UCSD-AML1 (cell line): ENCODE measurements around the gene RAB36.
A peak's percentile ranks its signal among the peaks of the same experiment; 100 is the strongest.

ENCODE experiments used
- DNase-seq: peaks from one replicate; lab custom pipeline; 2025; ENCODE audit not compliant: unreplicated experiment; lab: John Stamatoyannopoulos, UW

Gene RAB36, protein sequence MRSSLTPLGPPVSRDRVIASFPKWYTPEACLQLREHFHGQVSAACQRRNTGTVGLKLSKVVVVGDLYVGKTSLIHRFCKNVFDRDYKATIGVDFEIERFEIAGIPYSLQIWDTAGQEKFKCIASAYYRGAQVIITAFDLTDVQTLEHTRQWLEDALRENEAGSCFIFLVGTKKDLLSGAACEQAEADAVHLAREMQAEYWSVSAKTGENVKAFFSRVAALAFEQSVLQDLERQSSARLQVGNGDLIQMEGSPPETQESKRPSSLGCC

DNA sequence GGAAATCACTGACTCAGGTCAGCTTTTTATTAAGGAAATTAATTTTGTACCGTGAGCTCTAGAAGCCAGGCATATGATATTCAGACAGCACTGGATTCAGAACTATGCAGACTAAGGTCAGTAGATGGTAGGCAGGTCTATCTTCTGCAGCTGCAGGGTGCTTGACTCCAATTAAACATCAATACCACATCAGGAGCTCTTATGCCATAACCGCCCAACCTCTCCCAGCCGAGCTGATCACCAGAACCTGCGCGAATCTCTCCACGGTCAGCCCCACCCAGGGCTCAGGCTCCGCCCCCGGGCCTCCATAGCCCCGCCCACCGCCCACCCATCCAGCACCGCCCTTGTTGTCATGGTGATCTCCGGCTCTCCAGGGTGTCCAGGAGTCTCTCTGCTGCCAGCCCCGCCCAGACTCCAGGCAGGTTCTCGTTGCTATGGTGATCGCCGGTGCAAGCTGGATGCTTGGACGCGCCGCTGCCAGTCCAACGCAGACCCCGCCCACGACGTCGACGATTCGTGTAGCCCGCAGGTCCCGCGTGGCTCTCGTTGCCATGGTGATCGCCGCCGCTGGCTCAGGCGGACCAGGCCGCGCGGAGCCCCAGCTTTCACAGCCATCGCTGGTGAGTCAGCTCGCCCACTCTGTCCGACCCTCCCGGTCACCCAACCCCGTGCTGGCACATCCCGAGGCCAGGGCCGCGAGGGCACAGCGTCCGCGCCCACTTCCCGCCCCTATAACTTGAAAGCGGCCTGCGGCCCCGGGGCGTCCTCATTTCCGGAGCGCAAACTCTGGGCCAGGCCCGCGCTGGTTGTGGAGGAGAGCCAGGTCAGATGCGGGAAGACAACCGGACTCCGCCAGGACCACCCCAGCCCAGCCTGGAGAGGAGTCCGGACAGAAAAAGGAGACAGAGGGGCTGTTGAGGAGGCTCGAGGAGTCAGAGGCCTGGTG, at the start of gene RAB36:
TSS of gene RAB36 (plus strand) at position 546 of the 946 bp plus-strand sequence. CDS start 1,140 bp downstream, outside the sequence.
- no peak for DNase-seq

DNA sequence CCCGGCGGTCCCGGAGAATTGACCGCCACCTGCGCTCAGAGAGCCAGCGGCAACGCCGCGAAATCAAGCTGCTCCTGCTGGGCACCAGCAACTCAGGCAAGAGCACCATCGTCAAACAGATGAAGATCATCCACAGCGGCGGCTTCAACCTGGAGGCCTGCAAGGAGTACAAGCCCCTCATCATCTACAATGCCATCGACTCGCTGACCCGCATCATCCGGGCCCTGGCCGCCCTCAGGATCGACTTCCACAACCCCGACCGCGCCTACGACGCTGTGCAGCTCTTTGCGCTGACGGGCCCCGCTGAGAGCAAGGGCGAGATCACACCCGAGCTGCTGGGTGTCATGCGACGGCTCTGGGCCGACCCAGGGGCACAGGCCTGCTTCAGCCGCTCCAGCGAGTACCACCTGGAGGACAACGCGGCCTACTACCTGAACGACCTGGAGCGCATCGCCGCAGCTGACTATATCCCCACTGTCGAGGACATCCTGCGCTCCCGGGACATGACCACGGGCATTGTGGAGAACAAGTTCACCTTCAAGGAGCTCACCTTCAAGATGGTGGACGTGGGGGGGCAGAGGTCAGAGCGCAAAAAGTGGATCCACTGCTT, 49.4 kb upstream of the RAB36 start:
- DNase-seq, result no peak

DNA sequence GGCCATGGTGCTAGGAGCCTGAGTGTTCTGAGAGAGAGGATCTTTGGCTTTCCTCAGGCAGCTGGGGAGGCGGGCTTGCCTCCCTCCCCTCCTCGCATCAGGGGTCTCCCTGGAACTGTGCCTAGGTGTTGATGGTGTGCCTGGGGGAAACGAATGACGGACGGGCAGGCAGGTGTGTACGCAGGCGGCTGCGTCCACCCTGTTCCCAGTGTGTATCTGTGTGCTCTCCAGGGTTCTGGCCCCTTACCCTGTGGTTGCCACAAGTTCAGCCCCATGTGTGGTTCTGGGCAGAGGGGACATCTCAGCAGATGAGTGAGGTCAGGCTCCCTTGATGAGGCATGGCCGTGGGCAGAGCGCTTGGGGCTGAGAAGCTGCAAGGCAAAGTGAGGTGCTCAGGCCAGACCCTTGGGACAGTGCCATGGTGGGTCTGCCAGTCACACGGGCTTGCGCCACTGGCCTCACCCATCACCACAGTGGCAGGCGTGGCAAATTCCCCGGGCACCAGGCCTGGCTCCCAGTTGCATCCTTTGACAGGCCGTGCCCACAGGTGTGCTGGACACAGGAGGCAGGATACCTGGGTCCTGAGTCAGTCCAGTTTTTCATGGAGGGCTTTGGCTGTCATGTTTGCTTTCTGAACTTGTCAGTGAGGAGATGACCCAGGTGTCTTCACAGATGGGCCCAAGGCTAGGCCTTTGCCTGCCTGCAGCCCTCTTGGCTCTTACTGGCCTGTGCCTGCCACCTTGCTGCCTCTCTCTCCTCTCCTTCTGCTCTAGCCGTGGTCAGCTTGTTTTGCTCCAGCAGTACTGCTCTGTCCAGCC, 47.7 kb upstream of the RAB36 start:
- no peak for DNase-seq

DNA sequence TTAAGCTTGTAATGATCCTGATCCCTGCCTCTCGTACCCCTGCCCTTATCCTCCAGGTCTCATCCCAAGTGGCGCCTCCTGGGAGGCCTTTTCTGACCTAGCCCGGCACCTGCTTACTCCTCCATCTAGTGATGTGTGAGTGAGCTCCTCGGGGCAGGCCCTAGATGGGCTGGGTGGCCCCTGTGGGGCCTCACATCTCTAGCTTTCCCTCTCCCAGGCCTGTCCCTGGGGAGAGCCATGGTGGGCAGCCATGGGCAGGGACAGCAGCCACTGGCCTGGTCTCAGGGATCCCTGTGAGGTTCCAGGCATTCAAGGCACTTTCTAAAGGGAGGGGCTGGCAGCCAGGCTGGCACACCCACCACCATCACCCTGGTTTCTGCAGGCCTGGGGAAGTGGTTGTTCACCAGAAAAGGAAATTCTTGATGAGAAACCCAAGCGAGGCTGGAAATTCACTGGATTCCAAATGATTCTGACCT, 47.0 kb upstream of the RAB36 start:
- no peak for DNase-seq

DNA sequence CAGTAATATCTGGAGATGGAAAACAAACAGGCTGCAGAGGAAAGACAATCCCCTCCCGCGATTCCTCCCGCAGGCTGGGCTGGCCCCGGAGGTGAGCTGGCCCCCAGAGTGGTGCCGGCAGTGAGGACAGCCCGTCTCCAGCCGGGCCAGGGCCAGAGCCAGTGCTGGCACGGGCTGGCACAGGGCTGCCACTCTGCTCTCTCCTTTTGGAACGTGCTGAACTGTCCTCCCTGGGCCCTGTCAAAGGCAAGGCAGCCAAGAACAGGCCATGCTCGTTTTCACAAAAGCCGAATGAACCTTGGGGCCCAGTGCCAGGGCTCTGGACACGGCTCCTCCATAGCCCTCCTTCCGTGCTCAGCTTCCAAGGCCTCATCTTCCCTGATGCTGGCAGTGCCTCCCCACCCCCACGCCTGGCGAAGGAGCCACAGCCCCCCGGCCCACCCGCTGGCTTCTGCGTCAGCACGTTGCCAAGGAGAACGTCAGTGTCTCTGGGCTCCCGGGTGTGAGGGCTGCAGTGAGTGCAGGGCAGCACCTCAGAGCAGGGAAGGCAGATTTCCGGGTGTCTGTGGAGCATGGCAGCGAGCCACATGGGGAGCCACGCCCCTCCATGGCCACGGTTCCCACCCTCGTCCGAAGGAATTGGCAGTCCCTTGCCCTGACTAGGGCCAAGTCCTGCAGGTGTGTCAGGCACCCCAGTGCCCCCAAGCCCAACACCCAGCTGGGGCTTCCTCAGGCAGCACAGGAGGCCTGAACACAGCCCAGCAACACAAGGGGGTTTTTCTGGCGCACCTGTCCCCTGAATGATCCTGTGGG, 46.4 kb upstream of the RAB36 start:
- DNase-seq, result no peak

DNA sequence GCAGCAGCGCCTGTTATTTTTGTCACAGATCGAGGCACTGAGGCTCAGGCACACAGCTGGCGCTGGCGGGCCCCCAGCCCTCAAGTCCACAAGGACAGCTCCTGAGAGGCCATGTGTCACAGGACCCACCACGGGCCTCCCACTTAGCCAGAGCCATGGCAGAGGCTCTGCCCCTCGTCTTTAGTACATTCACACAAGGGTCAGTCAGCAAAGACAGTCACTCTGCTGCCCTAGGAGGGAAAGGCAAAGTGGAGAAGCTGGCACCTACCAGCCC, 45.8 kb upstream of the RAB36 start:
- no peak for DNase-seq

DNA sequence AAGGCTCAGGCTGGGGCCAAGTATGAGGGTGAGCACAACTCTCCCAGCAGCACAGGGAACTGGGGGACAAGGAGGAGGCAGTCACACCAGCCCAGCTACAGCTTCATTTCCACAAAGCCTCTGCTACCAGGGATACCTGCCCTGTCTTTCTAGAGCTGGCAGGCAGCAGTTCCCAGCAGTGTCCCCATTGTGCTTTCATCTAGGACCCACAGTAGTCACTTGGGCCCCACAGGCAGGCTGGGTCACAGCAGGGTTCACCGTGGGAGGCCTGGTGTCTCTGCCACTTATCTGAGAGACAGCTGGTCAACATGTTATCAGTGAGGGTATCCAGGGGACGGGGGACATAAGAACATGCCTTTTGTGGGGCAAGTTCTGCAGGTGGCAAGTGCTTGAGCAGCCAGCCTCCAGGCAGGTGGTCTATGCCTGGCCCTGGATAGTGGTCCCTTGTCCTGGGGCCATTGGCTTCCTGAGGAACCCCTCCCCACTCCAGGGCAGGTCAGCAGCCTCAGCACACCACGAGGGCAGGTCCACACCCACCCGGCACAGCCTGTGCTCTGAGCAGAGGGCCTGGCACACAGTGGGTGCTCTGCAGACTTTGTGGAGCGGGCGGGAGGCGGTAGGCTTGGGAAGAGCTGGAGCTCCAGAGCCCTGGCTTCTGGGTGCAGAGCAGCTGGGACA, 45.0 kb upstream of the RAB36 start:
- no peak for DNase-seq

DNA sequence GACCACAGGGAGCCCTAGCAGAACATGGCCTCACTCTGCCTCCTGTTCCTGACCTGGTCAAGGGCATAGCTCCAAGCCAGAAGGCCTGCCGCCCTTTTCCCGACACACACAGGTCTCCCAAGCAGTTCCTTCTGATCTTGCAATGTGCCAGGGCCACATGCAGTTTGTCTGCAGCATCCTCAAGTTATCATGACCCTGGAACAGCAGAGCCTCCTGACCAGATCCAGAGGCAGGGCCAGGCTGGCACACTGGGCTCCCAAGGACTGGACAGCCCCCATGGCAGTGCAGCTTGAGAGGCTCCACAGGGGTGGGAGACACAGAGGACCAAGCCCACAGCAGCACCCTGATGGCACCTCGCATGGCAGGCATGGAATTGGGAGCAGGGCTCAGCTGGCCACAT, 43.8 kb upstream of the RAB36 start:
- no peak for DNase-seq

DNA sequence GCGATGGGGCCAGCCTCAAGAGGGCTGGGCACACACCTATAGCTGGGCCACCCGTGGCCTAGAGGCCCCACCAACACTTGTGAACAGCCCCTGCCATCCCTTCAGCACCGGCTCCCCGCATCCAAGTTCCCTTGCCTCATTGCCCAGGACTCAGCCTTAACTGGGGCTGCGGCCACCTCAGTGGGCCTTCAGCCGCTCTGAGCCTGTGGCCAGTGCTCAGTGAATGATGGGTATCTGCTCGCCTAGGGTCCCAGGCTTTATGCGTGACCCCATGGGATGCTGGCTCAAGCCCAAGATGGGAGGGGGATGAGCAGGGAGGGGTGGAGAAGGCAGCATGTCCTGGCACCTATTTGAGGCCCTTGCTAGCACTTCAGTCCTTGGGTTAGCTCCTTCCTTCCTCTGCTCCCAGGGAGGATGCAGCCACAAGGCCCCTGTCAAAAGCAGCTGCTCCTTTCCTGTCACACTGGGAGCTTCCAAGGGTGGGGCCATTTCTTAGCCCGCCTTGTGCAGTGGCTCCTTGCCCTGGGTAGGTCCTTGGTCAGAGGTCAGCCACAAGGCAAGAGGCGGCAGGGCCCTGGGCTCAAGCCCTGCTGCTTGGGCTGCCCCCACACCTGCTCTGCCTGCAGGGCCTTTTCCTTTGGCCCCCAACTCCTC, 43.1 kb upstream of the RAB36 start:
- DNase-seq, result peak; percentile 23

DNA sequence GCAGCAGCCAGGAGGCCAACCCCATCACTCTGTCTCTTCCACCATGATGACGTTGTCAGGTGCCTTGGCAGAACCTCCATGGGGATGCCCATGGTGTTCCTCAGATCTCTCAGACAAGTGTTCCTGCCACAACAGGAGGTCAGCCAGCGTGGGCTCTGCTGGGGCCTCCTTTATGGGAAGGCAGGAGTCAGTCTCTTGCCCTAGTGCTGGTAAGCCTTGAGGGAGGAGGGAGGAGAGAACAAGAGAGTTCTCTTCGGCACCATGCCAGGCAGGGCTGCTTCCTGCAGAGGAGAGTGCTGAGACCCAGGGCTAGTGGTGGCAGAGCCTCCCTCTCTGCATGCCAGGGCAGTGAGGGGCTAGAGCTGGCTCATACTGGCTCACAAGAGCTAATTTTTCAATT, 42.5 kb upstream of the RAB36 start:
- no peak for DNase-seq

DNA sequence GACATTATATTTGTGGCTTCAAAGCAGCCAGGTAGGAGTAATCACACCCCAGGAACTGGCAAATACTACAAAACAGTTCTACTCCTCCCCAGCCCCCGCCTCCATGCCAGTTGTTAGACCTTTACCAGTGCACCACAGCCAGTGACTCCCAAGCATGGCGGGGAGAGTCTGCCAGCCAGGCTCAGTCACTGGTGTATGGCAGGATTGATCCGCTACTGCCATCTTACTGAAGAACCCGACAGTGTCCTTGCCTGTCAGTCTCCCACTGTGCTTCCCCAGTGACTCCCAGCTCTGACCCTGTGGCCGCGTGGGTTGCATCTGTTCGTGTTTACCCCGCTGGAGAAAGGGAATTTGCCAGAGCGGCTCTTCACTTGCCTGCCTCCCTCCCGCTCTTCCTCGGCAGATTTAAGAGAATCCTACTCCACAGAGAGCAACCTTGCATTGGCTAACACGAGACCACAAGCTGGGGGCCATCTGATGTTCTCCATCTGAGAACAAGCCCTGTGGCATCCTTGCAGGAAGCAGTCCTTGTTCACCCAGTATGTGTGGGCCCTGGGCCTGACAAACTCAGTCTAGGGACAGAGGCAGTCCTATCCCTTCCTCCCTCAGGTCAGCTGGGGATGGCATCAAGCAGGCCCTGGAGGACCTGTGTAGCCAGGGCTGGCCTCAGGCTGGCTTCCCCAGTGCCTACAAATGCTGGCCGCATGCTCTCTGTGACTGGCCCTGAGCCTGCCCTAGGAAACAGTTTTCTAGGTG, 41.9 kb upstream of the RAB36 start:
- no peak for DNase-seq

DNA sequence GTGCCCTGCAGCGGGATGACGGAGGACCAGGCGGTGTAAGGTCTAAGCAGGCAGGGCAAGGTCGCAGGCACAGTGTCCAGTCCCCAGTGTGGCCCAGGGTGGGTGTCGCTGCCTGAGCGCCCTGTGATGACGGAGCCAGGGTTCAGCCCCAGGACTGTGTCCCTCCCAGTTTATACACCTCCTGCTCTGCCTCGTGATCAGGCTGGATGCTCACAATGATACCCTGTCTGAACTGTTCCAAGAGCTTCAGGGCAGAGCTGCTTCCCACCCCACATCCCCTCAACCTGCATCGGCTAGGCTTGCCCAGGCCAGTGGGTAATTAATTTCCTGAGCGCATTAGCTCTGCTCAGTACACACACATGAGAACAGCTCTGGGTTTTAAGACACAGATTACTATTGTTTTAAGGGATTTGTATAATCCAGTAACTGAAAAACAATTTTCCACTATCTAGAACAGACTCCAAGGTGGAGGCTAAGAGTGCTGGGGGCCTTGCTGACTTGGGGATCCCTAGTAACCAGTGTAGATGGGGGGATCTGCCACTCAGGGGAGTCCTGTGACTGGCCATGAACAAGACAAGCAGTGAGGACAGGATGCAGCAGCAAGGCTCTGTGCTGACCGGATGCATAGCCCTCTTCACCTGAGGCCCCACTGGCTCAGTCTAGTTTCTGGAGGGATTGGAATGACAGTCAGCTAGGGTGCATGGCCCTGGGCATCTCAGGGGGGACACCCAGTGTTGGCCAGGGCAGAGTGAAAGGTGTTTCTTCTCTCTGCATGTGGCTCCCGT, 40.9 kb upstream of the RAB36 start:
- no peak for DNase-seq

DNA sequence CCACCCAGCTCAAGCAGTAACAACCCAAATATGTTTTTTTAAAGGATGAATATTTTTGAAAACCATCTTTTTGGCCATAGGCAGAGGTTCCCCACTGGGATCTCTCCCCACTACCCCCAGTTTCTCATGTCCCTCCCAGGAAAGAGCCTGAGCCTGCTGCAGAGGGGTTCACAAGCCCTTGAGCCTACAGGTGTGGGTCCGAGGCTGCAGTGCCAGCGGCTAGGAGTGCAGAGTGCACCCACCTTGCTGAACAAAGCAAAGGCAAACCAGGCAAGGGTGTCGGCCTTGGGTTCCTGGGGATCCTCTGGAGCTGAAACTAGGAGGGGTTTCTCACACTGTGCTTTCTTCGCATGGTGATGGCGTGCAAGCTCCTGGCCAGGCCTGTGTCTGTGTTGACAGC, 40.0 kb upstream of the RAB36 start:
- DNase-seq, result no peak

DNA sequence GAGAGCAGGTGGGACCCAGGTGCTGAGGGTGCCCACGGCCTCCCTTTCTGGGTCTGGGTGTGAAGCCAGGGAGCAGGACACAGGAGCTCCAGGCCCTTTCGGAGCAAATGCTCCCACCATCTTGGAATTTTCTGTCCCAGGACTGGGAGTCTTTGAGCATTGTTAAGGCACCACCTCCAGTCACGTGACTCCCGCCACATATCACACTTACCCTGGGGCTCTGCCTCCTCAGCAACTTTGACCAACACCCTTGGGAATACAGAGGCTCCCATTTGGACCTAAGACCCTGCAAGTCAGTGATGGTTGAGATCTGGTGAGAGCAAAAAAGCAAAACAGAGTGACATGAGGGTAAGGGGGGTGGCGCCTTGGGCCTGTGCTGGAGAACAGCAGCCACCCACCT, 39.4 kb upstream of the RAB36 start:
- no peak for DNase-seq

DNA sequence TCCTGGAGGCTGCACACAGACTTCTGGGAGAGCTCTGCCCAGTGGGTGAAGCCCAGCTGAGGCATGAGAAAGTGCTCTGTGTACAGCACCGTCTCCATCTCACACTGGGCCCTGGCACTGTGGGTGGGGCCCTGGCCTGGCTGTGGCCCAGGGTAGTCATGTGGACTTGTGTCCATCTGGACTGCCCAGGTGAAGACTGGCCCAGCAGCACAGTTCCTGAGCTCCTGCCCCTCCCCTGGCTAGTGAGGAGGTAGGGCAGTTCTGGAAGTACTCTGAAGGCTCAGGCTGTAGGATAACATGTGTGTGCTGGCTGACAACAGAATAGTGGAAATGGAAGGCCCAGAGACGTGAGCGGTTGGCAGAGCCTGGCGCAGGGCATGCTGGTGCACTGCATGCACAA, 38.9 kb upstream of the RAB36 start:
- no peak for DNase-seq

DNA sequence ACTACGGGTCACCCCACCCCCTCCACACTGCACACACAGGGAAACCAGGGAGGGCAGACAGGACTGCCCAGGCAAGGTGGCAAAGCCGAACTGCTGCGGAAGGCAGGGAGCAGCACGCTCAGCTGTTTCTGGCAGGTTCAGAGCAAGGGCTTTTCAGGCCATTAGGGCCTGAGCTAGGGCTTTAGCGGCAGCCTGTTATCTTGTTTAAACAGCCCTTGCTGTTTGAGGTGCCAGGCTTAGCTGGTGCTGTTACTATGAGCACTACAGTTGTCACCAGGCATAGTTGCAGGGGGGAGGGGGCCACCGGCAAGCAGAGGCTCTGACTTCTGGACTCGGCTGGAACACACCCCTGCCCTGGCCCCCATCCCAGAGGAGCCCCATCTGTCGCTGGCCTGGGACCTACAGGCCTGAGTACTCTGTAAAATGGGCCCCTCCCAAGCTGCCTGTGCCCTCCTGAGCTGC, 38.3 kb upstream of the RAB36 start:
- DNase-seq, result no peak

DNA sequence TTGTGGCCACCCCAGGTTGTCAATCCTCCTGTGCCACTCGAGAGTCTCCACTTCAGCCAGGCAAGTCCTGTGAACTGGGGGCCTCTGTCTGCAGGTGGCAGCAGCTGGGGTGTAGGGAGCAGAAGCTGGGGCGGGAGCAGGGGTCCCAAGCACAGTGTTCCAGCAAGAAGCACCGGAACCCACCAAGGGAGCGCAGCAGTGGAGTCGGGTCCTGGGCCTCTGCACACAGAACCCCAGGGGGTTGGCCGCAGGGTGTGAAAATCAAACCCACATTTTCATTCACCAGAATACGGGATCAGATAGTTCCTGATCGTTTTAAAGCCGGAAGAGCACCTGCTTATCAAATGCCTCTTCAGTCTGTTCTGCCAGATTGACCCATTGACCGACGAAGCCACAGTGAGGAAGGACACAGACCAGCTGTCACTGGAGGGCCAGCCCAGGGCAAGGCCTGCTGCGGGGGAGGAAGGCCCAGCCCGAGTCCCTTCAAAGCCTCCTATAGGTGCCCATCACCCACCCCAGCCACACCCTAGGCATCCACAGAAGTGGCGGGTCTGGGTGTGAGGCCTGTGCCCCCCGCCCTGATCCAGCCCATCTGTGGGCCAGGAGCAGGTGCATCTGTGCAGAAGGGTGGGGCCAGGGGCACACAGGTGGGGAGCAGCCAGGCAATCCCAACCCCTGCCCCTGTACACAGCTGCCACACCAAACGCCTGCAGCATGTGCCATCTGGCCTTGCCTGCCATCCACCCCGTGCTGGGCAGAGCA, 37.6 kb upstream of the RAB36 start:
- DNase-seq, result no peak
